ENCODE measurements around the gene RNF183. TPM values are rescaled to one million over a fixed set of nuclear protein-coding genes. Genes with fewer than 3 reads are reported as not detected.
"Not testable (repeated sequence)": the region's sequence is repeated elsewhere in the genome, so short reads cannot be mapped to it uniquely, and the experiment has no call there.

RNF183 gene
- total RNA-seq, 1 donor from 2014 or later, result not detected

DNA sequence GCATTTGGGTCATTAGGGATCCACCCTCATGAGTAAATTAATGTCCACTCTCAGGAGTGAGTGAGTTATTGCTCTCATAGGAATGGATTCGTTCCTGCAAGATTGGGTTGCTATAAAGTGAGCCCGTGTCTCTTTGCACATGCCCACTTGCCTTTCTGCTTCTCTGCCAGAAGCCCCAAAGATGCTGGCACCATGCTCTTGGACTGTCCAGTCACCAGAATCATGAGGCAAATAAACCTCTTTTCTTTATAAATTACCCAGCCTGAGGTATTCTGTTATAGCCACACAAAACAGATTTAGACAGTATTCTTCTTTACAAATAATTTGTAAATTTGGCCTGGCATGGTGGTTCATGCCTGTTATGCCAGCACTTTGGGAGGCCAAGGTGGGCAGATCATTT is 52.4 kb downstream of the RNF183 start:
- DNase-seq (ENCODE audit: low read depth, low spot score), result no peak
- peaks cover 10% of the 10 kb centered on the region for H3K36me3 Mint-ChIP-seq (ENCODE audit: low read depth)
- TF ChIP-seq, protein P1, sequence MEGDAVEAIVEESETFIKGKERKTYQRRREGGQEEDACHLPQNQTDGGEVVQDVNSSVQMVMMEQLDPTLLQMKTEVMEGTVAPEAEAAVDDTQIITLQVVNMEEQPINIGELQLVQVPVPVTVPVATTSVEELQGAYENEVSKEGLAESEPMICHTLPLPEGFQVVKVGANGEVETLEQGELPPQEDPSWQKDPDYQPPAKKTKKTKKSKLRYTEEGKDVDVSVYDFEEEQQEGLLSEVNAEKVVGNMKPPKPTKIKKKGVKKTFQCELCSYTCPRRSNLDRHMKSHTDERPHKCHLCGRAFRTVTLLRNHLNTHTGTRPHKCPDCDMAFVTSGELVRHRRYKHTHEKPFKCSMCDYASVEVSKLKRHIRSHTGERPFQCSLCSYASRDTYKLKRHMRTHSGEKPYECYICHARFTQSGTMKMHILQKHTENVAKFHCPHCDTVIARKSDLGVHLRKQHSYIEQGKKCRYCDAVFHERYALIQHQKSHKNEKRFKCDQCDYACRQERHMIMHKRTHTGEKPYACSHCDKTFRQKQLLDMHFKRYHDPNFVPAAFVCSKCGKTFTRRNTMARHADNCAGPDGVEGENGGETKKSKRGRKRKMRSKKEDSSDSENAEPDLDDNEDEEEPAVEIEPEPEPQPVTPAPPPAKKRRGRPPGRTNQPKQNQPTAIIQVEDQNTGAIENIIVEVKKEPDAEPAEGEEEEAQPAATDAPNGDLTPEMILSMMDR (conservative IDR thresholded peaks at IDR 0.05), result no peak
- no peak overlapping the region for H3K4me3 Mint-ChIP-seq
- H3K27ac Mint-ChIP-seq (ENCODE audit: unreplicated experiment), result no peak overlapping the region
- H3K4me1 Mint-ChIP-seq, result no peaks in the 10 kb centered on the region
- peaks cover 2% of the 10 kb centered on the region for H3K9me3 Mint-ChIP-seq
- no peaks in the 10 kb centered on the region for H3K27me3 Mint-ChIP-seq (ENCODE audit: low read depth)

DNA sequence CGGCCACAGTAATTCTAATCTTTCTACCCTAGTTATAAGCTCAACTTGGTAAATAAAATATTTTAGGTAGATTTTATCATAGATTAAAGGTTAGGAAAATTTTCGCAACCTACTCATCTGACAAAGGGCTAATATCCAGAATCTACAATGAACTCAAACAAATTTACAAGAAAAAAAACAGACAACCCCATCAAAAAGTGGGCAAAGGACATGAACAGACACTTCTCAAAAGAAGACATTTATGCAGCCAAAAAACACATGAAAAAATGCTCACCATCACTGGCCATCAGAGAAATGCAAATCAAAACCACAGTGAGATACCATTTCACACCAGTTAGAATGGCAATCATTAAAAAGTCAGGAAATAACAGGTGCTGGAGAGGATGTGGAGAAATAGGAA is 53.5 kb downstream of the RNF183 start:
- DNase-seq (ENCODE audit: low read depth, low spot score); H3K9me3 Mint-ChIP-seq; H3K4me3 Mint-ChIP-seq; H3K36me3 Mint-ChIP-seq (ENCODE audit: low read depth); H3K27me3 Mint-ChIP-seq (ENCODE audit: low read depth); H3K27ac Mint-ChIP-seq (ENCODE audit: unreplicated experiment); H3K4me1 Mint-ChIP-seq: not testable (repeated sequence)

DNA sequence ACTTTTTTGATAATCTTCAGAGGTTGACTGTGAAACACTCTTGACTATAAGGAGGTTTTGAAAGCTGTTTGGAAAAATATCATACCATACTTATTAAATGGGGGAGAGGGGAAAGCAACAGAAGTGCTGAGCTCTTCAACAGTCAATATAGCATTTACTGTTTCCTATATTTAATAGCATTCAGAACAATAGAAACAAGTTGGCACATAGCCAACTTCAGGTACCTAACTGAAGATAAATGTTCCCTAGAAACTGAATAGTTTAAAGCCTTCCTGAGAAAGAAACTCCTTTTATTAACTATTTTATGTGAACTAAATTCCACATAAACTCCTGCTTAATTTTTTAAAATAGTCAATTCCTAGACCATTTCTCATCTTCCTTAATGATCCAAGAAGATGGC is 55.5 kb downstream of the RNF183 start:
- Mint-ChIP-seq H3K4me1 (no peaks in the 10 kb centered on the region), H3K27ac (ENCODE audit: unreplicated experiment) (no peak overlapping the region), H3K4me3 (no peak overlapping the region), H3K27me3 (ENCODE audit: low read depth) (no peaks in the 10 kb centered on the region), H3K9me3 (peaks cover 2% of the 10 kb centered on the region), H3K36me3 (ENCODE audit: low read depth) (peaks cover 10% of the 10 kb centered on the region)
- no peak for DNase-seq (ENCODE audit: low read depth, low spot score)
- TF ChIP-seq, protein P1 (conservative IDR thresholded peaks at IDR 0.05), result no peak

Other genes with a start within 250 kb of the RNF183 start
- 8.4 and 8.6 TPM in 2 replicates for gene ZFP37, start 246.7 kb downstream of the RNF183 start, total RNA-seq
- 3.0 and 3.6 TPM in 2 replicates for gene SLC31A2, start 152.4 kb downstream of the RNF183 start, total RNA-seq
- 19.9 and 20.2 TPM in 2 replicates for gene FKBP15, start 82.1 kb downstream of the RNF183 start, total RNA-seq
- gene SLC31A1, start 81.8 kb downstream of the RNF183 start, total RNA-seq, result 30.0 and 30.8 TPM in 2 replicates
- 35.3 and 37.1 TPM in 2 replicates for gene CDC26, start 27.8 kb downstream of the RNF183 start, total RNA-seq
- gene PRPF4, start 27.7 kb downstream of the RNF183 start, total RNA-seq, result 46.3 and 46.4 TPM in 2 replicates
- 3.5 and 3.6 TPM in 2 replicates for gene WDR31, start 36.9 kb upstream of the RNF183 start, total RNA-seq
- gene BSPRY, start 46.2 kb upstream of the RNF183 start, total RNA-seq, result not detected in 2 replicates
- 12.7 and 13.4 TPM in 2 replicates for gene HDHD3, start 73.6 kb upstream of the RNF183 start, total RNA-seq
- gene ALAD, start 97.9 kb upstream of the RNF183 start, total RNA-seq, result 23.2 and 23.7 TPM in 2 replicates
- gene POLE3, start 107.3 kb upstream of the RNF183 start, total RNA-seq, result 86.5 and 86.6 TPM in 2 replicates
- 0.68 and 0.77 TPM in 2 replicates for gene C9orf43, start 107.4 kb upstream of the RNF183 start, total RNA-seq
- 36.7 and 41.0 TPM in 2 replicates for gene RGS3, start 160.4 kb upstream of the RNF183 start, total RNA-seq